Measurements from ENCODE around the gene PSMF1.
"Not testable (repeated sequence)": the region's sequence is repeated elsewhere in the genome, so short reads cannot be mapped to it uniquely, and the experiment has no call there.

Gene PSMF1

GRCh38 chr20:1212607-1213396, 94.4 kb downstream of the PSMF1 start:
- H3K4me3 ChIP-seq (ENCODE audit: low read length) = no peak overlapping the region
- H3K9me3 ChIP-seq (ENCODE audit: control insufficient read depth, low read length) = no peaks in the 10 kb centered on the region
- H3K4me1 ChIP-seq (ENCODE audit: control insufficient read depth, insufficient read depth, low read length) = no peaks in the 10 kb centered on the region
- H3K27me3 ChIP-seq (ENCODE audit: control insufficient read depth, insufficient read depth, low read length) = no peaks in the 10 kb centered on the region
- no peak overlapping the region for H3K9ac ChIP-seq (ENCODE audit: low read length)
- no peaks in the 10 kb centered on the region for H3K36me3 ChIP-seq (ENCODE audit: control insufficient read depth, insufficient read depth, low read length)

DNA sequence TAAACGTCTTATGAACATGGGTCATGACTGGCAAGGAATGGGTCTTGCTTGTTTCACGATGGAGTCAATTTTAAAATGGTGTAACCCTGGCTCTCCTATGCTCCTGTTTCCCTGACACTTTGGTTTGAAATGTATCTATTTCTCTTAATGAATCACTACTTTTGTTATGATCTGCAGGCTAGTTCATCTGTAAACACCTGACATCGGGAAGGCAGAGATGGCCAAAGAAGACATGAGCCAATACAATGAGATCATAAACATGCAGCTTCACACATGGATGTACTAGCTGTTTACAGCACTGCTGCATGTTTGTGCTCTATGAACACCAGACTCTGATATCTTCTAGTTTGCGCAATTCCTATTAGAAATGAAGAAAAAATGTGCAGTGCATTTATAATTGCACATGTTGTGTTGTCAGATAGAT, 96.4 kb downstream of the PSMF1 start:
- no peaks in the 10 kb centered on the region for H3K4me1 ChIP-seq (ENCODE audit: control insufficient read depth, insufficient read depth, low read length)

GRCh38 chr20:1215386-1216170, 97.2 kb downstream of the PSMF1 start:
- H3K9me3 ChIP-seq (ENCODE audit: control insufficient read depth, low read length) = no peaks in the 10 kb centered on the region

More for the DNA sequence above, 96.4 kb downstream of the PSMF1 start:
- no peaks in the 10 kb centered on the region for H3K27me3 ChIP-seq (ENCODE audit: control insufficient read depth, insufficient read depth, low read length)
- H3K9ac ChIP-seq (ENCODE audit: low read length) = no peak overlapping the region
- H3K9me3 ChIP-seq (ENCODE audit: control insufficient read depth, low read length) = no peaks in the 10 kb centered on the region
- H3K4me3 ChIP-seq (ENCODE audit: low read length) = no peak overlapping the region
- H3K36me3 ChIP-seq (ENCODE audit: control insufficient read depth, insufficient read depth, low read length) = no peaks in the 10 kb centered on the region

GRCh38 chr20:1216527-1217427, 98.4 kb downstream of the PSMF1 start:
- not testable (repeated sequence) for H3K4me1 ChIP-seq (ENCODE audit: control insufficient read depth, insufficient read depth, low read length); H3K9me3 ChIP-seq (ENCODE audit: control insufficient read depth, low read length); H3K4me3 ChIP-seq (ENCODE audit: low read length); H3K36me3 ChIP-seq (ENCODE audit: control insufficient read depth, insufficient read depth, low read length); H3K9ac ChIP-seq (ENCODE audit: low read length); H3K27me3 ChIP-seq (ENCODE audit: control insufficient read depth, insufficient read depth, low read length)

More at GRCh38 chr20:1215386-1216170, 97.2 kb downstream of the PSMF1 start:
- Histone ChIP-seq H3K36me3 (ENCODE audit: control insufficient read depth, insufficient read depth, low read length) (no peaks in the 10 kb centered on the region), H3K4me1 (ENCODE audit: control insufficient read depth, insufficient read depth, low read length) (no peaks in the 10 kb centered on the region), H3K27me3 (ENCODE audit: control insufficient read depth, insufficient read depth, low read length) (no peaks in the 10 kb centered on the region), H3K4me3 (ENCODE audit: low read length) (no peak overlapping the region), H3K9ac (ENCODE audit: low read length) (no peak overlapping the region)

All from mucosa of stomach (tissue), 1 donor.